Hematopoietic multipotent progenitor cell treated with erythropoietin and hydrocortisone succinate and interleukin-3 and kit ligand, for 17 days (in vitro differentiated cells): ENCODE measurements around the gene UBE2QL1.
"Not testable (repeated sequence)": the region's sequence is repeated elsewhere in the genome, so short reads cannot be mapped to it uniquely, and the experiment has no call there.

Source experiments
- DNase-seq: peaks from one replicate; pipeline ENCODE4 v3.0.0-alpha.2; 2015; ENCODE audit warnings: low spot score

UBE2QL1 gene

DNA sequence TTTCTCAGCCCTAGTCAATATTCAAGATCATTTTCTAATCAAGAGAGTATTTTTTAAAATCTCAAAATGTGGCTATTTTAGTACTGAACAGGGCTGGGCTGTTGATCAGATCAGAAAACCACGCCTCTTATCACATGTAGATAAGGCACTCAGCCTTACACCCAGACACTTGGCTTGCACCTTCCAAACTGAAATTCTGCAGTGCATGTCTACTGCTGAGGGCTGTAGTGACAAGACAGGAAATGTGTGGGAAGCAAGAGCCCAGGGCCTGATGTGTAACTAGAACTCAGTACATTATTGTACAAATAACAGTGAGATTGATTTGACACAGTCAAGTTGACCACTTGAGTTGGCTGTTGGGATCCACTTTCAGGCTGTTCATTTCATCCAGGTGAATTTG, 48.6 kb downstream of the UBE2QL1 start:
- no peak for DNase-seq

DNA sequence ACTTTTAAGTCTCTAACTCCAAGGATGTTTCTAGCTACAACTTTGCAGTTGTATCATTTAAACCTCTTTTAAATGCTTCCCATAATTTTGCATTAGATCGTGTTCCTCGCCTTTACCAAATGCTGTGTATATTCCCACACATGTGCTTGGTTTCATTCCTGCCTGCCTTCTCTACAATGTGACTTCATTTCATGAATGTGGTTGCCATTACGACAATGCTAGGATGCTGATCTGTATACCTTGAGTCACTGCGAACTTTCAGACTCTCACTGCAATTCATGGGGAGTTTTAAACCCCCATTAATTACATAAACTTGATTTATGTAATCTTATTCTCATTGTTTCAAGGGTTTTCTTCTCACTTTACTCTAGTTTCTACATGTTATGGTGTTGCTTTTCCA, 50.3 kb downstream of the UBE2QL1 start:
- DNase-seq, result no peak

DNA sequence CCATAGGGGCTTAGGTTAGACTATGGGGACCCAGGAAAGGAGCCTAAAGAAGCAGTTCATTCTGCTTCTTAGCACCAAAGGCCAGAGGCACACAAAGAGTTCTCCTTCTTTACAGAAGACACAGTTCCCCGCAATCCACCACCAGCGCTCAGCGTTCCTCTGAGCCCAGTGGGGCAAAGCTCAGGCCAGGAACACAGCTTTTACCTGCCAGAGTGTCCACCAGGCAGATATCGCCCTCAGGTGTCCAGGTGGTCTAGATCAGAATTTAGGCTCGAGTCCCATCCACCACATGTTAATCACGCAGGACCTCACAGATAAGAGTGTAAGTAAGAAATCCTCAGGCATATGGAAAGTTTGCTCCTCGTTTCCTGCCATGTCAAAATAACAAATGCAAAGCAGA, 53.0 kb downstream of the UBE2QL1 start:
- no peak for DNase-seq

DNA sequence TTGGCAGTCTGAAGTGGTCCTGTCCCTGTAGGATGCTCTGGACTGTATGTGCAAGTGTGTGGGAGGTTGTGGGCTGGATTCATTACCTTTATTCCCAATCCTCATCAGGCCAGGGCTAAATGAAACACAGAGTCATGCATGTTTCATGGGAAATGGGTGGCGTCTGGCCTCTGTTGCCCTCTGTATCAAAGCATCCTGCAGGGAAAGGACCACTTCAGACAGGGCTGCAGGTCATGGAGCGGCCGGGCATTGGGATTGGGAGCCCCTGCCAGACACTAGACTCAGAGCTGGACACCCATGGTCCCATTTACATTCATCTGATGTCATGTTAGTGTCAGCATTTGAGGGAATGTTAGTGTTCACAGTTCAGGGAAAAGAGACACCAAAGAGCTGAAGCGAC, 53.8 kb downstream of the UBE2QL1 start:
- no peak for DNase-seq

DNA sequence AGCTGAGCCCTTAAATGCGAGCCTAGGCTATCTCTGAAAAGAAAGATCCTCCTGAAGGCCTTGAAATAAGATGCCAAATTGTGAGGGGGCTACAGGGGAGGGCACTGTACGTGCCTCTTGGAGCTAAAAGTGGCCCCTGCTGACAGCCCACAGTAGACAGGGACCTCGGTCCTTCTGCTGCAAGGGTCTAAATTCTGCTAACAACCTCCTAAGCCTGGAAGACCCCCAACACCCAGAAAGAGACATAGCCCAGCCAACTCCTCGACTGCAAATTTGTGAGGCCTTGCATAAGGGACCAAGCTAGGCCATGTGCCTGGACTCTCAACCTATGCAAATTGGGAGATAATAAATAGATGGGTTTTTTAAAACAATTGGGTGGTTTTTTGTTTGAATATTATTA, 54.7 kb downstream of the UBE2QL1 start:
- no peak for DNase-seq

DNA sequence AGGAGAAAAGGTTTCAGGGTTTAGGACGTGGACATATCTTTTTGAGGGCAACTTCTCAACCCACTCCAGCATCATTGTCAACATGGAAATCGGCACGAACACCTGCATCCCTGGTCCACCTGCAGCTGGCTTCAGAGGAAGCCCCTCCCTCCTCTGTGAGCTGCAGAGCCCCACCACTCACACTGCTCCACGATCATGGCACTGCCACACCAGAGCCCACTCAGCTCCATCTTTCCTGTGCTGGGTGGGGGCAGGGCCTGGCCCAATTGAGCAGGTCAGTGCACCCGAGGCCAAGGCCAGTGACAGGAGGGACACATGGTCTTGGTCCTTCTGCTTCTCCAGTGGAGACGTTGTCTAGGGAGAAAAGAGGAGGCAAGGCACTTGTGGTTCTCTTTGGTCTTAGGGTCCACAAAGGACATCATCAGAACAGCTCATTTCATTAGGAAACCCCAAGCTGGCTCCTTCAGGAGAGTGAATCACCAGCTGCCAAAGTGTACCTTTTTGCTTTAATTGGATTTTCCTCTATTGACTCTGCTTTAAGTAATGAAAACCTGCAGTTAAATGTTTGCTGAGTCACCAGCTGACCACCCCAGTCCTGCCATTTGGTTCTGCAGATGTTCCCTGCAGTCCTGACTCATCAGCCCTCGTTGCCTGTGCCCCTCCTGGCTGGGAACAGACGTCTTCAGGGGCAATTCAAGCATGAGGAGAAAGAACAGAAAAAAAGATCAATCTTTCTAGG, 56.2 kb downstream of the UBE2QL1 start:
- DNase-seq, result no peak

DNA sequence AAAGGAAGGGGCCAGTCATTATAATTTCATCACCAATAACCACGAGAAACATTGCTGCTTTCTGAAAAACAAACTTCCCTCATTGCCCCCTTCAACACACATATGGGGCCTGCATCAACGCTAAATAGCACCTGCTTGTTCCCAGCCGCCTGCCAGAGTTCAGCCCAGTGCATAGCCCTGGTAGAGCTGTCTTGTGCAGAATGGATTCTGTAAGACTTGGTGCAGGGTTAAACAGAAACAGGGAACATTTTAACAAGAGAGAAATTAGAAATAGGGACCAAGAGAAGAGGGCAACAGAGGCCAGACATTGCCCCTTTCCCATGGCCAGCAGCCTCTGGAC, 56.7 kb downstream of the UBE2QL1 start:
- no peak for DNase-seq

DNA sequence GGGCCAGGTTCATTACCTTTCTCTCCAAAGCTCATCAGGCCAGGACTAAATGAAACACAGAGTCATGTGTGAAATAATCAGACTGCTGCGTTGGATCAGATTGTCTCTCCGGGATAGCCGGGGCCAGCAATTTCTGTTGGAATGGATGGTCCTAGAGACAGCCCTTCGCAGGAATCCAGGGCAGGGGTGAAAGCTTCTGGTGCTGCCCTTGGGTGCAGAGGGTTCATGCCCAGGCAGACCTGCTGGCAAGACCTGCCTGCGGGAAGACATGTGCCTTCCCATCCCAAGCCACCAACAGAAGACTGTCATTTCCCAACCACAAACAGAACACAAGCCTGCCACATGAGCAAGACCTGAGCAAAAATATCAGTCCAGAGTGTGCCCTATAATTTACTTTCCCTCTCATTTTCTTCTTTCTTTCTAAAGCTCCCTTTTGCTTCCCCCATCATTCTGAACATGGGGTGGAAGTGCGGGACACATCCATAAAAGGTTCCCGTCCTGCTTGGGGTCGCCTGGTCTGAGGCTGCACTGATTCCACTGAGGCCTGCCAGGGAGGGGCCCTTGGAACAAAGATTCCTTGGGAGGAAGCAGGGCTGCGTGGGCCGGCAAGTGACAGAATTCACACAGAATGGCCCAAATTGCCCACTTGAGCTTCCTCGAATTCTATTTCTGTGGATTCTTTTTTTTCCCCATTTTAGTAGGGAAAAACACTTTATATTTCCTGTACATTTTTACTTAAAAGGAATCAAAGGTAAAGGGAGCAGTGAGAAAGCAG, 57.3 kb downstream of the UBE2QL1 start:
- no peak for DNase-seq

DNA sequence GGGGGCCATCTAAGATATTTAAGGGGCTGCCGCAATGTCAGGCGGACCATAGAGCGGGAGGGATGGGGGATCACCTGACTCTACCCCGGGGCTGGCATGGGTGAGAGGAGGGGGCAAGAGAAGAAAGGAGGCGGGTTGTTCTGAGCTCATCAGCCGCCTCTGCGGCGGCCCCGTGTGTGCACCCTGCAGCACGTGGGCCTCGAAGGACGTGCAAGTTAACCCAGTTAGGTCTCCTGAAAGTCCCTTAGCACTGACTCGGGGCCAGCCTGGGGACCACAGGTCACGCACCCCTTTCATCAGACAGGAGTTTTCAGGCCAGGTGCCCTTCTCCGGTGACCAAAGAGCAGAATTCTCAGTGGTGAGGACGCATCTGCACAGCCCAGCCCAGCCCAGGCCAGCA, 58.0 kb downstream of the UBE2QL1 start:
- DNase-seq, result no peak

DNA sequence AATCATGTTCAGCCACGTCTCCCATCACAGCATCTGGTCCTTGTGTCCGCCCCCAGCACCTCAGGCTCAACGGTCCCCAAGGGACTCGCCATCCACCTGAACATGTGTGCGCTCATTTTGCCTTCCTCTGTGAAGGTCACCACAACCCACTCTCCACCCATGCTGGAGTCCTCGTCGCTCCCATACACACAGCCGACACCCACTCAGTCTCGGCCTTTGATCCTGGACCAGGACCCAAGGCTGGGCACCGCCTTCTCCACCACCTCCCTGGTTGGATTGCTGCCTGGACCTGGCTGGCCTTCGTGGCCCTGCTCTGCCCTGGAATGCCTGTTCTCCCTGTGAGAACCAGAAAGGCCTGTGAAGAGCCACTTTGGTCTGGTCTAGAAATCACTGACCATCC, 60.3 kb downstream of the UBE2QL1 start:
- DNase-seq, result no peak

DNA sequence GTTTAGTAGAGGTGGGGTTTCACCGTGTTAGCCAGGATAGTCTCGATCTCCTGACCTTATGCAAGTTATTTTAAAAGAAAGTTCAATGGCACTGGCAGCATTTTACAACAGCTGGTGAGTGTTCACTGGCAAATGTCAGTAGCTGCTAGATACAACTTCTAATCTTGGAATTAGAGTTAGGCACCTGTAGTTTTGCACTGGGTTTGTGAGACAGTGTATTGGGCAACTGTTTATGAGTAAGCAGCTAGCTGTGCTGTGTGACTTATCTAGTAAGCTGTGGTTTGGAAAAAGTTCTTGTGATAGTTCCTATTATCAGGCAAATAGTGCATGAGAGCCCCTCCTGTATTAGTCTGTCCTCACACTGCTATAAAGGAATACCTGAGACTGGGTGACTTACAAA, 61.5 kb downstream of the UBE2QL1 start:
- DNase-seq, result no peak

DNA sequence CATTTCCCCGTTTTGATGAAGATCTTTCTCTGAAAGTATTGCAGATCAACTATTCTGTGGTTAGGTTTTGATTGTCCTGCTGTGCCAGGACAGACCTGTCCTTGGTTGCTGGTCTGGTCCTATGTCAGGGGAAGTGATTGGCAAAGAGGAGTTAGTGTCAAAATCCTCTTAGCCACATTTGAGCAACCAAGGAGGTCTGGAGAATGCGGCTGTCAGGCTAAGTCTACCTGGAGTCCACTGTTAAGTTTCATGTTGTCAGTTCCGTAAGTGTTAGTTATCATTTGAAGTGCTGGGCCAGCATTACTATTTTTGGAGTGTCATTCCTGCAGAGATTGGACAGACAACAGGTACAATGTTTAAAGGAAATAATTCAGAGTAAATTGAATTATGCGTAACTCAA, 62.3 kb downstream of the UBE2QL1 start:
- DNase-seq, result no peak

DNA sequence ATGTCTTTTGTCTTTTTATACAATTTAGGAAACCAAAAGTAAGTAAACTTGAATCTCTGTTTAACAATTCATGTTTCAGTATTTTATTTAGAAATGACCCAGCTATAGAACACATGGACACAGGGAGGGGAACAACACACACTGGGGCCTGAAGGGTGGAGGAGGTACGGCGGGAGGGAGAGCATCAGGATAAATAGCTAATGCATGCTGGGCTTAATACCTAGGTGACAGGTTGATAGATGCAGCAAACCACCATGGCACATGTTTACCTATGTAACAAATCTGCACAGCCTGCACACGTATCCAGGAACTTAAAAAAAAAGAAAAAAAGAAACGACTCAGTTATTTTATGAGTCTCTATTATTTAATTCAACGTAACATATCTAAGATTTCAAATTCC, 67.2 kb downstream of the UBE2QL1 start:
- DNase-seq, result not testable (repeated sequence)

DNA sequence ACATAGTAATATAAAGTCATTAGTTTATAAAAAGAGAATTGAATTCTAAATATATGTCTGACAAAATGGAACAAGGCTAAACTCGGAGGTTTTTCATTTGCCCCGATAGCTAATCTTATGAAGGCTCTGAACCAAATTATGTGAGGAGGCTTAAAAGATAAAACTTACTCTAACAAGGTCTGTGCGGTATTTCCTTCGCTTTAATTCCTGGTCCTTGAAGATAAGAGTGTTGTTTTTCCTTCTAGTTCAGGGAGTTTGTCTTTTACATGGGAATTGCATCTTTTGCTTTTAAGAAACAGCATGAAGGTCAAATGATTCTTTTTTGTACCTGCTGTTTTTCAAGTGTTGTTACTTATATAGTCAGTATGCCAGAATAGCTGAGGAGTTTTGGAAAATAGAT, 68.2 kb downstream of the UBE2QL1 start:
- DNase-seq, result no peak

DNA sequence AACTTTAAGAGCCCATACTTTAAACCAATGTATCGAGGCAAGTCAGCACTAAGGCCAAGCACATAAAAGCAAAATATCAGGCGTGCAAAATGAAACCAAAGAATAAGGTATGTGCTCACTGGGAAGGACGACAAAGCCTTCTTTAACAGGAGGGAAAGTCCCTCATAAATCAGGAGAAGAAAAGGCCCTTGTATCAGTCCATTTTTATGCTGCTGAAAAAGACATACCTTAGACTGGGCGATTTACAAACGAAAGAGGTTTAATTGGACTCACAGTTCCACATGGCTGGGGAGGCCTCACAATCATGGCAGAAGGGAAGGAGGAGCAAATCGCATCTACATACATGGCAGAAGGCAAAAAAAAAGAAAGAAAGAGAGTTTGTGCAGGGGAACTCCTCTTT, 68.9 kb downstream of the UBE2QL1 start:
- DNase-seq, result no peak

DNA sequence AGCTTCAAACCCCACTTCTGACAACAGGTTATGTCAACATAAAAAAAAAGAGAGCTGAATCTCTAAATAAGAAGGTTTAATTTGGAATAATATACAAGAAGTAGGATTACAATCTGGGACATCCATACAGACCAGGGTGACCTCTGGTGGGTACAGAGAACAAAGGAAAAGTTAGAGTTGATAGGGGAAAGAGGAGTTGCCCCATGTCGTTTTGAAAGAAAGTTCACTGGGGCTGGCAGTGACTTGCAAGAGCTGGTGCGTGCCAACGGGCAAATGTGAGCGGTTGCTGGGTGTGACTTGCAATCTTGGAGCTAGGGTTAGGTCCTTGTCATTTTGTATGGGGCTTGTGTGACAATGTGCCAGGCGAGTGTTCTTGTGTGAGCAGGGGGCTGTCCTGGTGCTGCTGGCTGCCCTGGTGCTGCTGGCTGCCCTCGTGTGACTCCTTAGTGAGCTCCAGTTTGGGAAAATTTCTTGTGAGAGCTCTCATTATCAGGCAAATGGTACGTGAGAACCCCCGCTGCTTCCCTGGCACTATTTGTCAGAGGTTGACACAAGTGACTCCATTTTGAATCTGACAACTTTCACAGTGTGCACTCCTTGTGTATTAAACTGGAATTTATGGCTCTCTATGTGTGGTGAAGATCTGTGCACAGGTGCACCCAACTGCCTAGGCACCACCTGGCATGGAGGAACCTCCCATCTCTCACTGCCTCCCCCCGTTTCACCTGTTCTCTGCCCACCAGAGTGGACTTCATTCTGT, 69.8 kb downstream of the UBE2QL1 start:
- DNase-seq, result no peak

DNA sequence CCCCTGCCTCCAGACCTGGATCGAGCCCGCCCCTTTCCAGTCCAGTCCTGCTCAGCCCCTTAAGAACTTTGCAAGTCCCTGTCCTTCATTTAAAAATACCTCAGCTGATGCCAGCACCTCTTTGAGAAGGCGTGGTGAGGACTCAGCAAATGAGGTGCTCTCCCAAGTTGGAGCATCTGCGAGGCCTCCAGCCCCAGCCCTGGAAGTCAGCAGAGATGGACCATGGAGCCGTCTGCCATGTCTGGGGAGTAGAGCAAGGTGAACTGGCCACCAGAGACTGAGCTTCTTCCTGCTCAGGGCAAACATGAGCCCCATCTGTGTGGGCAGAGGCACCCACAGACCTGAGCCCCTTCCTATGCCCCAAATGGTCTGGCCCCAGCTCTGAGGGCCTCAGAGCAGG, 71.5 kb downstream of the UBE2QL1 start:
- no peak for DNase-seq

DNA sequence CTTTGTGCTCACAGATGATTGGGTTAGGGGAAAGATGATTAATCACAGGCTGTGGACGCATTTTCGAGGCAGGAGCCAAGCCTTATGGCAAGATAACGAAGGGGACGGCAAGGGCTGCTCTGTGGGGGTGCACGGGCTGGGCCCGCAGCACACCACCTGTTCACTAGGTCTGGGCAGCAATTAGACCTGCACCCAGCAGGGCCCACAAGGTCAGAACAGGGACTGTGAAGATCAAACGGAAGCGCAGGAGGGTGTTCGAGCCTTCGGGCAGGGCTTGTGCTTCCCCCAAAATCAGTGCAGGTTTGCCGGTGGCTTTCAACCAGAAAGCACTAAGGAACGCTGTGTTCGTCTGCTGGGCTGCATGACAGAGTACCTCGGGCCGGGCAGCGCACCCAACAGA, 73.7 kb downstream of the UBE2QL1 start:
- no peak for DNase-seq

DNA sequence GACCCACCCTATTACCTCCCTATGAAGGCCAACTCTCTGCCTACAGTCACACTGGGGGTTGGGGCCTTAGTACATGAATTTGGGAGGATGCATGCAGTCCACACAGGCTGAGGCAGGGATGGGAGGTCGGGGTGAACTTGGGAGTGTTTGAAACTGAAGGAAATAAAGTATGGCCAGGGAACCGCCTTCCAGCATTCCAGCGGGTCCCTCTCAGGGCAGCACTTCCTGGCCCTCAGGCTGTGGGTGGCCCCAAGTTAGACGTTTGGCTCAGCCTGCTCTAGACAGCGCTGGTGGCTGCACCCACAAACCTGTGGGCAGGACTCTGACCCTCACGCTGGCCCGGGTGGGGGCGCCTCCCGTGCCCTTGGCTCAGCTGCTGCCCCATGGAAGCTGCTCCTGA, 74.3 kb downstream of the UBE2QL1 start:
- no peak for DNase-seq

DNA sequence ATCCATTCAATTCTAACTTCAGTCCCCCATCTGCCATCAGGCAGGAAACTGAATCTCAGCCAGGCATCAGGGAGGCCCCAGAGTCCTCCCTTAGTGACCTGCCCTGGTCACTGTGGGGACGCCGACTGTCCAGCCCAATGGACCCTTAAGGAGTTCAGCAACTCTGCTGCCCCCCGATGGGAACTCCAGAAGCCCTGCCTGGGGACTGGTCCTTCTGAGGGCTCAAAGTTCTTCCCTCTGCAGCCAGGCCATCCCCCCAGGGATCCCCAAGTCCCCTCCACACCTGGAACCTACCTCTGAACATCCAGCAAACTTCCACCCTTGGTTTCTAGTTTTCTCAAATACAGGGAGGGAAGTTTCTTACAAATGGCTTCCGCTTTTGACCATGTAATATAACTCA, 76.8 kb downstream of the UBE2QL1 start:
- no peak for DNase-seq

DNA sequence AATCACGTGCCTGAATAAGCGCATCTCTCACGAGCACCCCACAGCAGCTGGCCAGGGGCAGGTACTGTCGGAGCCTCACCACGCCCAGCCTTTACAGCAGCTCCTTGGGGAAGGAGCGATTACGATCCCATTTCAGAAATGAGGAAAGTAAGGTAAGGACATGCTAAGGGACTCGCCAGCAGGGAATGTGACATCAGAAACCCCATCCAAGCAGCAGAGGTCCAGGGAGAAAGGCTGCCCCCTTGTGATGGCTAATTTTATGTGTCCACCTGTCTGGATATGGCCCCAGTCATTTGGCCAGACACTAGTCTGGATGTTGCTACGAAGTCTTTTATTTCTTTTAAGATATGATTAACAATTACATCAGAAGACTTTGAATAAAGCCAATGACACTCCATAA, 77.3 kb downstream of the UBE2QL1 start:
- DNase-seq, result no peak

DNA sequence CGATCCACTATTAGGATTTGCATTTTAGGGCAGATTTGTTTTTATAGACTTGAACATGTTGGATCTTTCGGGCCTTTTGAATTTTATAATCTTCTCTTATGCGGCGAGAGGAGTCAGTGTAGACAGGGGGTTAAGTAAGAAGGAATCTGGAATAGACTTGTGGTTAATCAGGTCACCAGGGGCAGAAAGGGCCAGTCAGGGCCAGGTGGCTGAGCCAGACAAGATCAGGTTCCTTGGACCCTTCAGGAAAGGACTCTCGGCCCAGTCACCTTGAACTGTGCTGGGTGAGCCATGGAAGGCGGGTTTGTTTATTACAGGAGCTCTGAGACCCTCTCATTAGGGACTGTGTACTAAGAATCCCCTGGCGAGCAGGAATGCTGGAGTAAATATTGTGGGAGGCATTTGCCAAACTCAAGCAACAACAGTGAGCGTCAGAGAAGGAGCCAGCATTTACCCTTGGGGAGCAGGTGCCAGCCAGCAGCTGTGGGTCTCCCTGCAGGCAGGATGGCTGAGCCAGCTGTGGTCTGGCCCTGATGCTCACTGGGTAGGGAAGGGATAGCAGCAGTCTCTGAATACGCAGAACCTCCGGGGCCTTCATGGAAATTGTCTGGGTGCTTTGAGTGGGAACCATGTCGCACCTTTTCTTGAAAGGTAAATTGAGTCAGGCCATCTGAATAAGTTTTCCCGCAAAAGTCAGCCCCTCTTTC, 79.2 kb downstream of the UBE2QL1 start:
- DNase-seq, result no peak

DNA sequence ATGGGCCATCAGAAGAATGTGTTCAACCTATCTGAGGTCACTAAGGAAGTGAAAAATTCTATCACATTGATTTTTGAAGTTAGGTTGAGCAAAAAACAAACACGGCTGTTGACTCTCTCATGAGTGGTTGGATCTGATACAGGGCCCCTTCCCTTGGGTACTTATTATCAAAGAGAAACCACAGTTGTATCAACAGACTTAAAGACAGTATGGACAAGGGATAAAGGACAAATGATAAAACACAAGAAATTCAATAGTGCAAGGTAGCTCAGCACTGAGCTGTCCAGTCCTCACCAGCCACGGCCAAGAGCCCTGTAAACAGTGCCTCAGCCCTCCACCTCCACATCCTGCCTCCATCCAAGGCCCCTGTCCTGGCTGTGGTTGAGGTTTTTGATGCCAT, 86.9 kb downstream of the UBE2QL1 start:
- no peak for DNase-seq
